ENCODE results near the gene PRR23E.

Gene PRR23E

GRCh38 chr3:127164615-127165014 lies 28.3 kb upstream of the PRR23E start:
- TF ChIP-seq CTCF (IDR thresholded peaks at IDR 0.05; ENCODE audit: low read depth, low read length, missing control alignments): no peak
- DNase-seq (ENCODE audit: extremely low read depth, low read depth): no peak

GRCh38 chr3:127165036-127165435 lies 27.9 kb upstream of the PRR23E start:
- no peak overlapping the region for H3K4me3 ChIP-seq (replicated peaks; ENCODE audit: low read depth, low read length)
- DNase-seq (ENCODE audit: extremely low read depth, low read depth): no peak
- TF ChIP-seq CTCF (IDR thresholded peaks at IDR 0.05; ENCODE audit: low read depth, low read length, missing control alignments): no peak

More at GRCh38 chr3:127164615-127165014, 28.3 kb upstream of the PRR23E start:
- H3K4me3 ChIP-seq (replicated peaks; ENCODE audit: low read depth, low read length): no peak overlapping the region

- no peak for TF ChIP-seq CTCF (IDR thresholded peaks at IDR 0.05; ENCODE audit: low read depth, low read length, missing control alignments)
- H3K4me3 ChIP-seq (replicated peaks; ENCODE audit: low read depth, low read length): no peak overlapping the region
- no peak for DNase-seq (ENCODE audit: extremely low read depth, low read depth)
These were observed 27.0 kb upstream of the PRR23E start for GRCh38 chr3:127165694-127166485.

GRCh38 chr3:127166501-127167065 lies 26.3 kb upstream of the PRR23E start:
- no peak for TF ChIP-seq CTCF (IDR thresholded peaks at IDR 0.05; ENCODE audit: low read depth, low read length, missing control alignments)
- H3K4me3 ChIP-seq (replicated peaks; ENCODE audit: low read depth, low read length): no peak overlapping the region
- no peak for DNase-seq (ENCODE audit: extremely low read depth, low read depth)

GRCh38 chr3:127167315-127168043 lies 25.5 kb upstream of the PRR23E start:
- DNase-seq (ENCODE audit: extremely low read depth, low read depth): no peak
- TF ChIP-seq CTCF (IDR thresholded peaks at IDR 0.05; ENCODE audit: low read depth, low read length, missing control alignments): no peak
- no peak overlapping the region for H3K4me3 ChIP-seq (replicated peaks; ENCODE audit: low read depth, low read length)

- TF ChIP-seq CTCF (IDR thresholded peaks at IDR 0.05; ENCODE audit: low read depth, low read length, missing control alignments): no peak
- no peak for DNase-seq (ENCODE audit: extremely low read depth, low read depth)
- H3K4me3 ChIP-seq (replicated peaks; ENCODE audit: low read depth, low read length): no peak overlapping the region
These were observed 24.7 kb upstream of the PRR23E start for GRCh38 chr3:127168271-127168670.

Data from HFF-Myc (cell line).